Fibroblast of the aortic adventitia (primary cell): ENCODE results near the gene NFIX. TPM values are rescaled to one million over a fixed set of nuclear protein-coding genes. Genes with fewer than 3 reads are reported as not detected.
A peak's percentile ranks its signal among the peaks of the same experiment; 100 is the strongest.

Source experiments
- DNase-seq: peaks from one replicate; pipeline ENCODE4 v3.0.0-alpha.2; 2010; ENCODE audit warnings: low read depth
- H3K4me3 ChIP-seq: 2 replicates; pipeline ENCODE4 v1.5.1; 2011; ENCODE audit warnings: low read depth, mild to moderate bottlenecking, control low read depth, low read length, moderate library complexity
- total RNA-seq: library from RNA; depleted of rRNA; stranded (reverse); fragments of >200 nt; gene quantifications from 2 replicates; pipeline ENCODE4 v1.2.3, GENCODE V29; 2012; ENCODE audit warnings: low replicate concordance
- TF ChIP-seq, protein P1 (sequence below): IDR thresholded peaks from 2 replicates; pipeline ENCODE4 v1.5.1; 2011; ENCODE audit warnings: mild to moderate bottlenecking, low read length, control low read depth, inconsistent platforms; ENCODE audit not compliant: insufficient read depth

NFIX gene
- total RNA-seq, 1 donor, result 160 TPM

DNA sequence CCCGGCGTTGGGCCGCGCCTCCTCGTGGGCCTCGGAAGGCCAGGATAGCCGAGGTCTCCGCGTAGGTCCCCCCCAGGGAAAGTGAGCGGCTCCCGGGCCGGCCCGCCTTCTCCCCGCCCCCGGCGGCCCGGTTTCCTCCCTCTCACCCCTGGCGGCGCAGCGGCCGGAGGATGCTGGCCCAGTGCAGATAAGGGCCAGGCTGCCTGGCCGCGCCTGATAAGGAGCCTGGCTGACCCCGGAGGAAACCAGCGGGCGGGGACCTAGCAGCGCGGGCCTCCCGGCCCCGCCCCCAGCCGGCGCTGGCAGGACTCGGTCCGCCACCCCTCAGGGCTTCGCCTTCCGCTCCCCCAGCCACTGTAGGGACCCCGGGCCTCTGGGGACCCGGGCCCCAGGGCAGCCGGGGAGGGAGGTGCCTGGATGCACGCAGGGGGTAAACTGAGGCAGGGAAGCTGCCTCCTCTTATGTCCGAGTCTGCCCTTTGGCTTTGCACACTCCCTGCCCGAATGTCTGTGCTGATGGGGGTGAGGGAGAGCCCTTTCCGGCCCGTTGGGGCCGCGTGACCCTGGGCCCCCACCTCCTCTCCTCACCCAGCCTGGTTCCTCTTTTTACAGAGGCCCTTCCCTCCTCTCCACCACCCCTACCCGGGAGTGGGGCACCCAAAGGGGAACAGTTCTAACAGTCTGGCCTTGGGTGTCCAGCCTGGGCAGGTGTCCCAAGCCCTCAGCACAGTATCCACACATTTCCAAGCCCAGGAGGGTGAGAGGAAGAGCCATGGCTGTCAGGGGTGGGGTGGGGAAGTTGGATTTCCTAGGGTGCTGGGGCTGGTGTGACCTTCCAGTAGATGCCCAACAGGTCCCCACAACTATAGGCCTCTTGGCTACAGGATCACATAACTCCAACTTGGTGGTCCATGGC lies 107.6 kb downstream of the NFIX start, which contains the start of gene LYL1:
LYL1 (minus strand) TSS at position 193 of the 915 bp plus-strand sequence. CDS start 1,687 bp downstream, outside the sequence.
- DNase-seq, result peak; percentile 59
- peak within 1 kb of the TSS; percentile 17 for H3K4me3 ChIP-seq
- TF ChIP-seq, protein P1, sequence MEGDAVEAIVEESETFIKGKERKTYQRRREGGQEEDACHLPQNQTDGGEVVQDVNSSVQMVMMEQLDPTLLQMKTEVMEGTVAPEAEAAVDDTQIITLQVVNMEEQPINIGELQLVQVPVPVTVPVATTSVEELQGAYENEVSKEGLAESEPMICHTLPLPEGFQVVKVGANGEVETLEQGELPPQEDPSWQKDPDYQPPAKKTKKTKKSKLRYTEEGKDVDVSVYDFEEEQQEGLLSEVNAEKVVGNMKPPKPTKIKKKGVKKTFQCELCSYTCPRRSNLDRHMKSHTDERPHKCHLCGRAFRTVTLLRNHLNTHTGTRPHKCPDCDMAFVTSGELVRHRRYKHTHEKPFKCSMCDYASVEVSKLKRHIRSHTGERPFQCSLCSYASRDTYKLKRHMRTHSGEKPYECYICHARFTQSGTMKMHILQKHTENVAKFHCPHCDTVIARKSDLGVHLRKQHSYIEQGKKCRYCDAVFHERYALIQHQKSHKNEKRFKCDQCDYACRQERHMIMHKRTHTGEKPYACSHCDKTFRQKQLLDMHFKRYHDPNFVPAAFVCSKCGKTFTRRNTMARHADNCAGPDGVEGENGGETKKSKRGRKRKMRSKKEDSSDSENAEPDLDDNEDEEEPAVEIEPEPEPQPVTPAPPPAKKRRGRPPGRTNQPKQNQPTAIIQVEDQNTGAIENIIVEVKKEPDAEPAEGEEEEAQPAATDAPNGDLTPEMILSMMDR, result no peak

GRCh38 chr19:13103581-13104359 lies 108.5 kb downstream of the NFIX start:
- no peak overlapping the region for H3K4me3 ChIP-seq
- no peak for DNase-seq
- TF ChIP-seq, protein P1, result no peak

DNA sequence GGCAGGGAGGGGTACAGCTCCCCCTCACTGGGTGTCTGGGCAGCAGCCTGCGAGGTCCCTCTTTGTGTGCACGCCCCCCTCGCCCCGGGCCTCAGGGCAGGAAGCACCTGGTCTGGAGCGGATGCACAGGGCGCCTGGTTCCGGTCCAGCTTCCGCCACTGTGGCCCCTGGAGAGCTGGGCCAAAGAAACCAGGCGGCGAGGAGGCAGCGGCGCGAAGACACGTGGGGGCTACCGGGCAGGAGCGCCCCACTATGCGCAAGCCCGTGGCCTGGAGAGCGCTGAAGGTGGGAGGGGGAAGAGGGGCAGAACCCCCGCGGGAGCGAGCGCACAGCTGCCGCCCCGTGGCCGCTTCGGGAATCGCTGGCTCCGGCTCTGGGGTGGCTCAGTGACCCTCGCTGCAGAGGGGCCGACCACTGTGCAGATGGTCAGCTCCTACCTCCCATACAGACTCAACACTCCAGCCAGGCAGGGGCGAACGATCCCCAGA lies 109.1 kb downstream of the NFIX start:
- DNase-seq, result no peak
- no peak overlapping the region for H3K4me3 ChIP-seq
- TF ChIP-seq, protein P1, result peak; percentile 76

GRCh38 chr19:13104848-13105711 lies 109.8 kb downstream of the NFIX start:
- TF ChIP-seq, protein P1, result no peak
- no peak for DNase-seq
- no peak overlapping the region for H3K4me3 ChIP-seq

DNA sequence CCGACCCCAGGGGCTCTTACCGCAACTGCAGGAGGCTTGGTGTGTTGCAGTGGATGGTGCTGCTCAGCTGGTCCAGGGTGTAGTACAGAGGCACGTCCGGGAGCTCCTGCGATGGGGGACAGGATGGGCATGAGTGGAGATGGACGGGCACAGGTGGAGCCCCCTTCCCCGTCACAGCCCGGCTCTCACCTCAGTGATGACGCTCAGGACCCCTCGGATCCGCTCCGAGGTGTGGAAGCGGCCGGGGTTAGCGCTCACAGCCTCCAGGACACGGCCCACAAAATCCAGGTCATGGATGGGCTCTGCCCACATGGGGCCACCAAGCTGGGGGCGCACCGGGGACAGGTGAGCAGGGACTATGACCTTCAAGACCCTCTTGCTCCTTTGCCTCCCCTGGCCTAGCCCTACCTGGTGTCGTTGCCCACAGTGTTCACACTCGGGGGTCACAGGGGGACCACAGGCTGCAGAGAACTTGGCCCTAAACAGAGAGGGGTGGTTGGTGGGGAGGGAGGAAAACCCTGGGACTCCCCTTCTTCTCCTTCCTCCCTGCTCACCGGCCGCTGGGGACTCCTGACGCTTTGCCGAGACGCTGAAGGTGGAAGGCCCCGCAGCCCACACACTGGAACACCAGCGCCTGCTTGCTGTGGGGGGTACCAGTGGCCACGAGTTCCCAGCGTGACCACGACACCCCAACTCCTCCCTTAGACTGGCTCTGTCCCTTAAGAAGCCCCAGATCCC lies 114.3 kb downstream of the NFIX start:
- H3K4me3 ChIP-seq, result no peak overlapping the region
- DNase-seq, result no peak
- TF ChIP-seq, protein P1, result no peak
